Erythroblast (primary cell): Measurements from ENCODE around the gene DUOX1.

Source experiments
- GATA1 ChIP-seq: IDR thresholded peaks from 2 replicates; pipeline ENCODE4 v1.6.1; 2011; ENCODE audit warnings: low read depth, mild to moderate bottlenecking, control low read depth, low read length, moderate library complexity
- POLR2A ChIP-seq: IDR thresholded peaks from 2 replicates; pipeline ENCODE4 v1.6.1; 2011; ENCODE audit warnings: mild to moderate bottlenecking, low read length

- TF ChIP-seq POLR2A (no peak), GATA1 (no peak)
Measured at GRCh38 chr15:45156744-45157455, 27.1 kb downstream of the DUOX1 start.
